Caco-2 (cell line): Measurements from ENCODE around the gene MEIOB. TPM values are rescaled to one million over a fixed set of nuclear protein-coding genes. Genes with fewer than 3 reads are reported as not detected.

Experiments
- BruUV-seq: library from RNA; stranded (reverse); fragments of 400-500 nt; replicated peaks from 2 replicates; lab custom pipeline; 2021; lab: Mats Ljungman, UMichigan
- CTCF ChIA-PET: fragments of 300-600 bp; sonication (Branson Sonifier 250); formaldehyde crosslinking; loops from one replicate; lab custom pipeline; 2022; ENCODE audit warnings: antibody characterized with exemption; lab: Charles Lee
- POLR2A ChIA-PET: fragments of 300-600 bp; sonication (Branson Sonifier 250); formaldehyde crosslinking; loops from one replicate; lab custom pipeline; 2022; ENCODE audit warnings: antibody characterized with exemption; lab: Charles Lee
- DNase-seq, 2 experiments: peaks; one replicate each; pipeline versions ENCODE4 v3.0.0 to v3.0.0-alpha.2; 2020 to 2022
- H3K27me3 ChIP-seq: replicated peaks from 2 replicates; pipeline ENCODE4 v1.6.0; 2011; ENCODE audit warnings: low read length; ENCODE audit not compliant: control insufficient read depth, insufficient read depth
- H3K36me3 ChIP-seq: 2 replicates; pipeline ENCODE4 v1.5.1; 2011; ENCODE audit warnings: low read length; ENCODE audit not compliant: control insufficient read depth, insufficient read depth
- H3K4me1 ChIP-seq: fragments of 250-450 bp; sonication (Bioruptor Pico); 2 replicates; pipeline ENCODE4 v1.5.1; 2020; ENCODE audit warnings: mild to moderate bottlenecking
- H3K4me3 ChIP-seq: 2 replicates; pipeline ENCODE4 v1.5.1; 2011; ENCODE audit warnings: low read depth, mild to moderate bottlenecking, control low read depth, low read length
- H3K9me3 ChIP-seq: fragments of 250-450 bp; sonication (Bioruptor Pico); 2 replicates; pipeline ENCODE4 v1.5.1; 2020; ENCODE audit warnings: mild to moderate bottlenecking, moderate library complexity
- H3K27ac Mint-ChIP-seq: one replicate; pipeline ENCODE4 v1.8.0; 2022; ENCODE audit warnings: mixed read lengths; ENCODE audit not compliant: unreplicated experiment
- H3K27me3 Mint-ChIP-seq: one replicate; pipeline ENCODE4 v1.8.0; 2022; ENCODE audit warnings: mixed read lengths; ENCODE audit not compliant: insufficient read depth, unreplicated experiment
- H3K36me3 Mint-ChIP-seq: one replicate; pipeline ENCODE4 v1.8.0; 2022; ENCODE audit warnings: mild to moderate bottlenecking, mixed read lengths; ENCODE audit not compliant: insufficient read depth, unreplicated experiment
- H3K4me1 Mint-ChIP-seq: one replicate; pipeline ENCODE4 v1.8.0; 2022; ENCODE audit warnings: low read depth, mixed read lengths; ENCODE audit not compliant: unreplicated experiment
- H3K4me3 Mint-ChIP-seq: one replicate; pipeline ENCODE4 v1.8.0; 2022; ENCODE audit warnings: mild to moderate bottlenecking, moderate library complexity, mixed read lengths; ENCODE audit not compliant: unreplicated experiment
- H3K9me3 Mint-ChIP-seq: one replicate; pipeline ENCODE4 v1.8.0; 2022; ENCODE audit warnings: mixed read lengths; ENCODE audit not compliant: unreplicated experiment
- CTCF ChIP-seq, 2 experiments: fragments of 200-600 bp in 1 of 2; IDR thresholded peaks; 1 replicate in 1 of 2; 2 replicates in 1 of 2; pipeline versions ENCODE4 v1.5.1 to v1.8.0; 2011 to 2022; ENCODE audit warnings: antibody characterized with exemption in 1 of 2, control low read depth in 1 of 2, inconsistent platforms in 1 of 2, low read depth in 1 of 2, low read length in 1 of 2, mild to moderate bottlenecking in 1 of 2, moderate library complexity in 1 of 2; ENCODE audit not compliant: insufficient read depth in 1 of 2, severe bottlenecking in 1 of 2, unreplicated experiment in 1 of 2
- intact Hi-C: fragments of 100-400 bp; cut with micrococcal nuclease; formaldehyde crosslinking; loops from one replicate; pipeline ENCODE4 v1.10.0; 2022; ENCODE audit not compliant: unreplicated experiment
- total RNA-seq: library from RNA; stranded (reverse); gene quantifications from 2 replicates; pipeline ENCODE4 v1.2.3, GENCODE V29; 2022

Gene MEIOB
- total RNA-seq, 1 experiment from 2014 or later: not detected

GRCh38 chr16:1786242-1787055, 85.5 kb downstream of the MEIOB start:
- BruUV-seq: no TSS peak
- CTCF ChIA-PET: no interaction called here
- H3K36me3 Mint-ChIP-seq: peaks cover 43% of the 10 kb centered on the region

GRCh38 chr16:1785846-1786170, 86.2 kb downstream of the MEIOB start:
- no TSS peak for BruUV-seq
- Histone ChIP-seq H3K36me3 (peaks cover 2% of the 10 kb centered on the region; the same call in 1 of the 2 replicates), H3K27me3 (no peaks in the 10 kb centered on the region), H3K9me3 (no peaks in the 10 kb centered on the region), H3K4me1 (peaks cover 7% of the 10 kb centered on the region; the same call in 1 of the 2 replicates), H3K4me3 (no peak overlapping the region)
- H3K27me3 Mint-ChIP-seq: no peaks in the 10 kb centered on the region
- H3K36me3 Mint-ChIP-seq: peaks cover 49% of the 10 kb centered on the region
- CTCF ChIA-PET: no interaction called here
- peaks cover 8% of the 10 kb centered on the region for H3K4me1 Mint-ChIP-seq
- no peak for TF ChIP-seq CTCF (IDR thresholded peaks at IDR 0.05; ENCODE audit: insufficient read depth in 1 of 2, low read depth in 1 of 2, low read length in 1 of 2, severe bottlenecking in 1 of 2, unreplicated experiment in 1 of 2)
- intact Hi-C loops: no loop called here
- no peak for DNase-seq
- POLR2A ChIA-PET: no interaction called here
- H3K27ac Mint-ChIP-seq: no peak overlapping the region
- H3K9me3 Mint-ChIP-seq: no peaks in the 10 kb centered on the region
- H3K4me3 Mint-ChIP-seq: no peak overlapping the region

More at GRCh38 chr16:1786242-1787055, 85.5 kb downstream of the MEIOB start:
- intact Hi-C loops: no loop called here
- Histone ChIP-seq H3K4me3 (no peak overlapping the region), H3K27me3 (no peaks in the 10 kb centered on the region), H3K9me3 (no peaks in the 10 kb centered on the region), H3K36me3 (peaks cover 2% of the 10 kb centered on the region; the same call in 1 of the 2 replicates), H3K4me1 (0 out of 2 replicates have a peak, but pooled peaks cover under 1% of the 10 kb centered on the region)
- no peak overlapping the region for H3K27ac Mint-ChIP-seq
- POLR2A ChIA-PET: no interaction called here
- H3K27me3 Mint-ChIP-seq: no peaks in the 10 kb centered on the region
- DNase-seq: no peak
- no peaks in the 10 kb centered on the region for H3K9me3 Mint-ChIP-seq
- H3K4me3 Mint-ChIP-seq: no peak overlapping the region
- H3K4me1 Mint-ChIP-seq: peaks cover 4% of the 10 kb centered on the region
- no peak for TF ChIP-seq CTCF (IDR thresholded peaks at IDR 0.05; ENCODE audit: insufficient read depth in 1 of 2, low read depth in 1 of 2, low read length in 1 of 2, severe bottlenecking in 1 of 2, unreplicated experiment in 1 of 2)

GRCh38 chr16:1784977-1785845, 86.8 kb downstream of the MEIOB start:
- POLR2A ChIA-PET: no interaction called here

More at GRCh38 chr16:1784977-1785845, 86.8 kb downstream of the MEIOB start:
- Mint-ChIP-seq H3K4me3 (peak overlapping the region; percentile 29), H3K4me1 (peaks cover 8% of the 10 kb centered on the region), H3K27me3 (no peaks in the 10 kb centered on the region), H3K36me3 (peaks cover 55% of the 10 kb centered on the region), H3K9me3 (no peaks in the 10 kb centered on the region), H3K27ac (no peak overlapping the region)
- Histone ChIP-seq H3K4me3 (no peak overlapping the region), H3K36me3 (peaks cover 2% of the 10 kb centered on the region; the same call in 1 of the 2 replicates), H3K27me3 (no peaks in the 10 kb centered on the region), H3K4me1 (peaks cover 7% of the 10 kb centered on the region), H3K9me3 (no peaks in the 10 kb centered on the region)
- DNase-seq: no peak
- no TSS peak for BruUV-seq
- intact Hi-C loops: loop anchor here (5.0 kb wide), 1 partner anchor 37 kb away; no protein-coding TSS in a partner anchor
- CTCF ChIA-PET: no interaction called here
- TF ChIP-seq CTCF (IDR thresholded peaks at IDR 0.05; ENCODE audit: insufficient read depth in 1 of 2, low read depth in 1 of 2, low read length in 1 of 2, severe bottlenecking in 1 of 2, unreplicated experiment in 1 of 2): no peak
